ENCODE data around the gene EME2. TPM values are rescaled to one million over a fixed set of nuclear protein-coding genes. Genes with fewer than 3 reads are reported as not detected.

The EME2 gene
- total and polyA plus RNA-seq, 4 donors: 1.4 to 9.0 (median 3.0) TPM

GRCh38 chr16:1771188-1771863 lies 1.3 kb upstream of the EME2 start, which contains the start of gene NME3:
Gene NME3, minus strand, starts transcription at chr16:1771543. Its CDS starts 9 bp downstream, at chr16:1771534.
- Histone ChIP-seq H3K4me1 (ENCODE audit: control insufficient read depth in 4 of 4, insufficient read depth in 4 of 4, low read length in 3 of 4) (peaks cover 10 to 50% (median 29%) of the 10 kb centered on the region in 4 donors), H3K36me3 (ENCODE audit: control insufficient read depth in 4 of 4, insufficient read depth in 3 of 4, low read depth in 1 of 4, low read length in 3 of 4) (peaks cover 0 to 20% (median 5%) of the 10 kb centered on the region in 4 donors), H3K27ac (ENCODE audit: low read depth in 1 of 2, low read length in 2 of 2) (peak within 1 kb of the TSS; percentile 83 to 94), H3K9me3 (ENCODE audit: control insufficient read depth in 4 of 4, low read length in 3 of 4) (no peaks in the 10 kb centered on the region), H3K9ac (ENCODE audit: low read depth in 1 of 2, low read length in 2 of 2) (peak within 1 kb of the TSS; percentile 21 to 62), H3K27me3 (ENCODE audit: control insufficient read depth in 4 of 4, insufficient read depth in 4 of 4, low read length in 3 of 4) (no peaks in the 10 kb centered on the region), H3K4me3 (ENCODE audit: low read depth in 1 of 3, low read length in 3 of 3) (peak within 1 kb of the TSS; percentile 73 to 93 (median 78))
- peak; percentile 87 for DNase-seq (ENCODE audit: low spot score)
- TF ChIP-seq YY1 (IDR thresholded peaks at IDR 0.05) (peak; percentile 23), CTCF (IDR thresholded peaks at IDR 0.05; ENCODE audit: low read depth, low read length, missing input control) (no peak)
- under 1% methylated on average over 79 of the region's 79 CpGs for WGBS

GRCh38 chr16:1771864-1772361 lies 697 bp upstream of the EME2 start:
- H3K27ac ChIP-seq (ENCODE audit: low read depth in 1 of 2, low read length in 2 of 2): peak overlapping the region; percentile 83 to 94
- no peaks in the 10 kb centered on the region for H3K27me3 ChIP-seq (ENCODE audit: control insufficient read depth in 4 of 4, insufficient read depth in 4 of 4, low read length in 3 of 4)
- H3K4me3 ChIP-seq (ENCODE audit: low read depth in 1 of 3, low read length in 3 of 3): peak overlapping the region; percentile 73 to 93 (median 78)
- 12% methylated on average over 22 of the region's 22 CpGs for WGBS
- H3K4me1 ChIP-seq (ENCODE audit: control insufficient read depth in 4 of 4, insufficient read depth in 4 of 4, low read length in 3 of 4): peaks cover 10 to 50% (median 29%) of the 10 kb centered on the region in 4 donors
- TF ChIP-seq JUND (IDR thresholded peaks at IDR 0.05): no peak
- TF ChIP-seq HNF4A (conservative IDR thresholded peaks at IDR 0.05): no peak
- TF ChIP-seq FOXA1 (IDR thresholded peaks at IDR 0.05): no peak
- no peak for DNase-seq (ENCODE audit: low spot score)
- peak overlapping the region; percentile 21 to 62 for H3K9ac ChIP-seq (ENCODE audit: low read depth in 1 of 2, low read length in 2 of 2)
- no peaks in the 10 kb centered on the region for H3K9me3 ChIP-seq (ENCODE audit: control insufficient read depth in 4 of 4, low read length in 3 of 4)
- peaks cover 0 to 20% (median 4%) of the 10 kb centered on the region in 4 donors for H3K36me3 ChIP-seq (ENCODE audit: control insufficient read depth in 4 of 4, insufficient read depth in 3 of 4, low read depth in 1 of 4, low read length in 3 of 4)

GRCh38 chr16:1772908-1773702 lies 495 bp downstream of the EME2 start, which contains the start of gene MRPS34:
Gene MRPS34, minus strand, starts transcription at chr16:1773134. Its CDS starts 15 bp downstream, at chr16:1773119.
- H3K4me1 ChIP-seq (ENCODE audit: control insufficient read depth in 4 of 4, insufficient read depth in 4 of 4, low read length in 3 of 4): peaks cover 10 to 50% (median 29%) of the 10 kb centered on the region in 4 donors
- no peaks in the 10 kb centered on the region for H3K9me3 ChIP-seq (ENCODE audit: control insufficient read depth in 4 of 4, low read length in 3 of 4)
- peak; percentile 86 for DNase-seq (ENCODE audit: low spot score)
- no peaks in the 10 kb centered on the region for H3K27me3 ChIP-seq (ENCODE audit: control insufficient read depth in 4 of 4, insufficient read depth in 4 of 4, low read length in 3 of 4)
- H3K4me3 ChIP-seq (ENCODE audit: low read depth in 1 of 3, low read length in 3 of 3): peak within 1 kb of the TSS; percentile 73 to 93 (median 78)
- H3K36me3 ChIP-seq (ENCODE audit: control insufficient read depth in 4 of 4, insufficient read depth in 3 of 4, low read depth in 1 of 4, low read length in 3 of 4): peaks cover 0 to 20% (median 9%) of the 10 kb centered on the region in 4 donors
- TF ChIP-seq JUND (IDR thresholded peaks at IDR 0.05) (no peak), GABPA (IDR thresholded peaks at IDR 0.05 in 1 of 2, conservative IDR thresholded peaks at IDR 0.05 in 1 of 2) (peak; percentile 89 to 95), CTCF (IDR thresholded peaks at IDR 0.05; ENCODE audit: low read depth, low read length, missing input control) (peak; percentile 65), YY1 (IDR thresholded peaks at IDR 0.05) (peak; percentile 84), RAD21 (IDR thresholded peaks at IDR 0.05) (peak; percentile 29 to 64), FOXA1 (IDR thresholded peaks at IDR 0.05) (no peak), SP1 (IDR thresholded peaks at IDR 0.05) (peak; percentile 11)
- under 1% methylated on average over 108 of the region's 108 CpGs for whole genome bisulfite sequencing
- H3K27ac ChIP-seq (ENCODE audit: low read depth in 1 of 2, low read length in 2 of 2): peak within 1 kb of the TSS; percentile 83 to 94
- H3K9ac ChIP-seq (ENCODE audit: low read depth in 1 of 2, low read length in 2 of 2): peak within 1 kb of the TSS; percentile 21 to 89

Measured in liver (tissue), 9 donors.